Loucy (cell line): ENCODE measurements around the gene TEP1.

ENCODE experiments used
- H2AFZ ChIP-seq: fragments of 200-600 bp; sonication (generic); 2 replicates; pipeline ENCODE4 v1.6.0; 2016; ENCODE audit warnings: antibody characterized with exemption, mild to moderate bottlenecking, low read length, moderate library complexity
- H3F3A ChIP-seq: fragments of 200-600 bp; 2 replicates; pipeline ENCODE4 v1.6.0; 2016; ENCODE audit warnings: antibody characterized with exemption, low read depth, mild to moderate bottlenecking
- H3K27me3 ChIP-seq: fragments of 200-600 bp; sonication (generic); 2 replicates; pipeline ENCODE4 v1.6.1; 2014; ENCODE audit warnings: low read length, mild to moderate bottlenecking; ENCODE audit not compliant: insufficient read depth, poor library complexity, severe bottlenecking
- H3K36me3 ChIP-seq: fragments of 200-600 bp; sonication (generic); 2 replicates; pipeline ENCODE4 v1.6.1; 2016; ENCODE audit warnings: low read length; ENCODE audit not compliant: insufficient read depth
- H3K4me1 ChIP-seq: fragments of 200-600 bp; sonication (generic); 2 replicates; pipeline ENCODE4 v1.5.1; 2014; ENCODE audit warnings: low read length, mild to moderate bottlenecking; ENCODE audit not compliant: insufficient read depth, poor library complexity, severe bottlenecking
- H3K4me2 ChIP-seq: fragments of 200-600 bp; sonication (generic); 2 replicates; pipeline ENCODE4 v1.6.0; 2014; ENCODE audit warnings: antibody characterized with exemption, low read length, low read depth, mild to moderate bottlenecking; ENCODE audit not compliant: poor library complexity, severe bottlenecking
- H3K4me3 ChIP-seq: fragments of 200-600 bp; sonication (generic); 2 replicates; pipeline ENCODE4 v1.5.1; 2014; ENCODE audit warnings: low read length, mild to moderate bottlenecking, mixed read lengths; ENCODE audit not compliant: poor library complexity, severe bottlenecking
- H3K79me2 ChIP-seq: fragments of 200-600 bp; sonication (generic); 2 replicates; pipeline ENCODE4 v1.6.1; 2014; ENCODE audit warnings: low read length; ENCODE audit not compliant: insufficient read depth
- H3K9ac ChIP-seq: fragments of 200-600 bp; sonication (generic); 2 replicates; pipeline ENCODE4 v1.6.0; 2014; ENCODE audit warnings: mild to moderate bottlenecking, low read depth, low read length, moderate library complexity; ENCODE audit not compliant: poor library complexity, severe bottlenecking
- H3K9me2 ChIP-seq: fragments of 200-600 bp; sonication (generic); replicated peaks from 2 replicates; pipeline ENCODE4 v1.6.1; 2016; ENCODE audit warnings: low read depth, low read length, mixed read lengths
- H3K9me3 ChIP-seq: fragments of 200-600 bp; sonication (generic); 2 replicates; pipeline ENCODE4 v1.6.1; 2014; ENCODE audit warnings: mild to moderate bottlenecking, antibody characterized with exemption, low read length, low read depth; ENCODE audit not compliant: insufficient read depth
- H4K20me1 ChIP-seq: fragments of 200-600 bp; sonication (generic); 2 replicates; pipeline ENCODE4 v1.6.0; 2014; ENCODE audit warnings: antibody characterized with exemption, low read length, mild to moderate bottlenecking; ENCODE audit not compliant: insufficient read depth, poor library complexity, severe bottlenecking
- EZH2phosphoT487 ChIP-seq: fragments of 200-600 bp; IDR thresholded peaks from 2 replicates; pipeline ENCODE4 v1.6.1; 2018; ENCODE audit warnings: antibody characterized with exemption, mild to moderate bottlenecking, moderate library complexity, borderline replicate concordance
- TF ChIP-seq, protein P1 (sequence below): fragments of 200-600 bp; sonication (generic); conservative IDR thresholded peaks from 2 replicates; pipeline ENCODE4 v1.5.1; 2014; ENCODE audit warnings: mild to moderate bottlenecking, antibody characterized with exemption, low read length

TEP1 gene

DNA sequence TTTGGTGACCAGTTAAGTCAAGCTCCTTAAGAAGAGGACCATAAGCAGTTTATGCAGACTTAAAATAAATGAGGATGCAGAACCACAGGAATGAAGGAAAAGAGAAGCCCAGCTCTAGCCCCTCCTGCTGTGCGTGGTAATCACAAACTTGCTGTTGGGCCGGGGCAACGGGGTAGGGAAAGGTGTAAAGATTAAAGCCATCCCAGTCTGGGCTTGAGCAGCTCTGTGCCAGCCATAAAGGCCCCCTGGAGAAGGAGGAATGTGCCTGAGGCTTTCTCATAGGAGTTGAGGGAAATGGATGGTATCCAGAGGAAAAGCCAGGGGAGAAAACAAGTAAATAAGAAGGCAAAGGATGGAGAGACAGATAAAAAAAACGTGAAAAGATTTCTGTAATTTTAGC lies 25.1 kb downstream of the TEP1 start:
- Histone ChIP-seq H3K4me1 (no peaks in the 10 kb centered on the region), H3K9me3 (no peaks in the 10 kb centered on the region), H3K36me3 (peaks cover 80% of the 10 kb centered on the region; the same call in 1 of the 2 replicates), H3K9ac (no peak overlapping the region), H3K4me3 (no peak overlapping the region), H3K4me2 (no peak overlapping the region), H3K79me2 (no peaks in the 10 kb centered on the region), H4K20me1 (no peaks in the 10 kb centered on the region), H3F3A (no peaks in the 10 kb centered on the region), H3K27me3 (no peaks in the 10 kb centered on the region), H3K9me2 (no peaks in the 10 kb centered on the region), H2AFZ (no peak overlapping the region)
- TF ChIP-seq, protein P1, sequence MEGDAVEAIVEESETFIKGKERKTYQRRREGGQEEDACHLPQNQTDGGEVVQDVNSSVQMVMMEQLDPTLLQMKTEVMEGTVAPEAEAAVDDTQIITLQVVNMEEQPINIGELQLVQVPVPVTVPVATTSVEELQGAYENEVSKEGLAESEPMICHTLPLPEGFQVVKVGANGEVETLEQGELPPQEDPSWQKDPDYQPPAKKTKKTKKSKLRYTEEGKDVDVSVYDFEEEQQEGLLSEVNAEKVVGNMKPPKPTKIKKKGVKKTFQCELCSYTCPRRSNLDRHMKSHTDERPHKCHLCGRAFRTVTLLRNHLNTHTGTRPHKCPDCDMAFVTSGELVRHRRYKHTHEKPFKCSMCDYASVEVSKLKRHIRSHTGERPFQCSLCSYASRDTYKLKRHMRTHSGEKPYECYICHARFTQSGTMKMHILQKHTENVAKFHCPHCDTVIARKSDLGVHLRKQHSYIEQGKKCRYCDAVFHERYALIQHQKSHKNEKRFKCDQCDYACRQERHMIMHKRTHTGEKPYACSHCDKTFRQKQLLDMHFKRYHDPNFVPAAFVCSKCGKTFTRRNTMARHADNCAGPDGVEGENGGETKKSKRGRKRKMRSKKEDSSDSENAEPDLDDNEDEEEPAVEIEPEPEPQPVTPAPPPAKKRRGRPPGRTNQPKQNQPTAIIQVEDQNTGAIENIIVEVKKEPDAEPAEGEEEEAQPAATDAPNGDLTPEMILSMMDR = no peak
- TF ChIP-seq EZH2phosphoT487 = no peak

DNA sequence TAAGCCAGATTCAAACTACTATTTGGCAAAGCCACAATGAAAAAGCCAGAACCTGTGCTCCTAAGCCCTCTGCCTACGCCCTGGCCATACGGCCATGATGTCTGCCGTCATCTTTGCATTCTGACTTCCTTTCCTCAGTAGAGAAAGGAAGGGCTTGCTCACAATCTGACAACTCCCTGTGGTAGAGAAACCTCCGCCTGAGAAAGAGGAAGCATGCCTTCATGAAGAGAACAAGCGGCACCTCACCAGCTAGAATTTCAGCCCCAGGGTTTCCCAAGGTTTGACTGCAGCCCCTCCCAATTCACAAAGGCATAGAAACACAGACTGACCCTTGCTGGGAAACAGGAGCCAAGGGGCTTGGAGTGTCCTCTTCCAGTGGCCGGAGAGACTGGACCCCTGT lies 25.7 kb downstream of the TEP1 start:
- Histone ChIP-seq H3K79me2 (no peaks in the 10 kb centered on the region), H3K4me3 (no peak overlapping the region), H3K36me3 (peaks cover 86% of the 10 kb centered on the region; the same call in 1 of the 2 replicates), H3K27me3 (no peaks in the 10 kb centered on the region), H3K4me1 (no peaks in the 10 kb centered on the region), H3K9me2 (no peaks in the 10 kb centered on the region), H3K4me2 (no peak overlapping the region), H3K9me3 (no peaks in the 10 kb centered on the region), H2AFZ (no peak overlapping the region), H4K20me1 (no peaks in the 10 kb centered on the region), H3F3A (no peaks in the 10 kb centered on the region), H3K9ac (no peak overlapping the region)
- TF ChIP-seq, protein P1 = no peak
- TF ChIP-seq EZH2phosphoT487 = no peak

DNA sequence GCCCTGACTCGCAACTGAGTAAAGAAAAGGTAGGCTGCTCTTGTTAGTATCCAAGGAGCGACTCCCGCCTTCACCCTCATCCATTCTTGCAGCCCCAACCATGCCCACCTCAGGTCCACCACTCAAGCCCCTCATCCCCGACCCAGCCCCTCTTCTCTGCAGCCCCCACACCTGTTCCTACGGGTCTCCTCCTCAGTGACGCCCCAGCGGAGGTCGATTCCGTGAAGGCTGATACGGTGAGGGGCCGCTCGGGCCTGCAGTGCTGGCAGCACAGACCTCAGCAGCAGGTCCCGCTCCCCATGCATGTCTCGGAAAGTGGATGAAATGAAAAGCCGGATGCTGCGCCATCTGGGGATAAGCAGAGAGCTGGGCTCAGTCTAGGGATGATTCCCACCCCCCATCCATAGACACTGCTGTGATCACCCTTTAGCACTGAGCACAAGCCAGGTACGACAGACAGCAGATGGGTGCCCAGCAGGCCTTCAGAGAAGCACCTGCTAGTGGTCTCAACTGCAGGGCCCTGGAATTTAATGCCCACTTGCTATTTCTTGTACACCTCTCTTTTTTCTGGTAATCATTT lies 26.9 kb downstream of the TEP1 start:
- Histone ChIP-seq H3K9ac (no peak overlapping the region), H3K4me1 (no peaks in the 10 kb centered on the region), H3K4me3 (no peak overlapping the region), H3F3A (no peaks in the 10 kb centered on the region), H3K79me2 (no peaks in the 10 kb centered on the region), H3K27me3 (no peaks in the 10 kb centered on the region), H4K20me1 (no peaks in the 10 kb centered on the region), H3K9me3 (no peaks in the 10 kb centered on the region), H3K4me2 (no peak overlapping the region), H2AFZ (no peak overlapping the region), H3K36me3 (peaks cover 86% of the 10 kb centered on the region; the same call in 1 of the 2 replicates), H3K9me2 (no peaks in the 10 kb centered on the region)
- TF ChIP-seq, protein P1 = no peak
- no peak for TF ChIP-seq EZH2phosphoT487
